Testis (tissue), 2 donors: ENCODE measurements around the gene NUDT16.

Experiments
- POLR2A ChIP-seq: fragments of 450-650 bp; IDR thresholded peaks from one replicate; pipeline ENCODE4 v1.6.1; 2017; ENCODE audit warnings: antibody characterized with exemption, mild to moderate bottlenecking, moderate library complexity
- TF ChIP-seq, protein P1 (sequence below), 3 experiments: fragments of 450-650 bp in 2 of 3; fragments of 200-600 bp in 1 of 3; sonication (generic) in 1 of 3; IDR thresholded peaks; one replicate each; pipeline ENCODE4 v1.5.1; 2016 to 2019; ENCODE audit warnings: antibody characterized with exemption in 3 of 3, mild to moderate bottlenecking in 2 of 3, moderate library complexity in 1 of 3

- TF ChIP-seq, protein P1, sequence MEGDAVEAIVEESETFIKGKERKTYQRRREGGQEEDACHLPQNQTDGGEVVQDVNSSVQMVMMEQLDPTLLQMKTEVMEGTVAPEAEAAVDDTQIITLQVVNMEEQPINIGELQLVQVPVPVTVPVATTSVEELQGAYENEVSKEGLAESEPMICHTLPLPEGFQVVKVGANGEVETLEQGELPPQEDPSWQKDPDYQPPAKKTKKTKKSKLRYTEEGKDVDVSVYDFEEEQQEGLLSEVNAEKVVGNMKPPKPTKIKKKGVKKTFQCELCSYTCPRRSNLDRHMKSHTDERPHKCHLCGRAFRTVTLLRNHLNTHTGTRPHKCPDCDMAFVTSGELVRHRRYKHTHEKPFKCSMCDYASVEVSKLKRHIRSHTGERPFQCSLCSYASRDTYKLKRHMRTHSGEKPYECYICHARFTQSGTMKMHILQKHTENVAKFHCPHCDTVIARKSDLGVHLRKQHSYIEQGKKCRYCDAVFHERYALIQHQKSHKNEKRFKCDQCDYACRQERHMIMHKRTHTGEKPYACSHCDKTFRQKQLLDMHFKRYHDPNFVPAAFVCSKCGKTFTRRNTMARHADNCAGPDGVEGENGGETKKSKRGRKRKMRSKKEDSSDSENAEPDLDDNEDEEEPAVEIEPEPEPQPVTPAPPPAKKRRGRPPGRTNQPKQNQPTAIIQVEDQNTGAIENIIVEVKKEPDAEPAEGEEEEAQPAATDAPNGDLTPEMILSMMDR (IDR thresholded peaks at IDR 0.05): no peak
- no peak for TF ChIP-seq POLR2A
These were observed 53.4 kb downstream of the NUDT16 start for GRCh38 chr3:131435000-131435399.
